HG02642 (cell line): ENCODE measurements around the gene TNS2.
"Not testable (repeated sequence)": the region's sequence is repeated elsewhere in the genome, so short reads cannot be mapped to it uniquely, and the experiment has no call there.

Experiments
- ATAC-seq: cut with Tn5 transposase; IDR thresholded peaks from one replicate; pipeline ENCODE4 v1.9.1; 2021; ENCODE audit warnings: mild to moderate bottlenecking; ENCODE audit not compliant: unreplicated experiment, poor library complexity

The TNS2 gene

GRCh38 chr12:53090554-53090953 lies 40.7 kb downstream of the TNS2 start:
- ATAC-seq = no peak

GRCh38 chr12:53091756-53092155 lies 41.9 kb downstream of the TNS2 start:
- ATAC-seq = no peak

- no peak for ATAC-seq
Measured at GRCh38 chr12:53093777-53094393, 44.0 kb downstream of the TNS2 start.

- no peak for ATAC-seq
Measured at GRCh38 chr12:53094394-53094787, 44.5 kb downstream of the TNS2 start.

DNA sequence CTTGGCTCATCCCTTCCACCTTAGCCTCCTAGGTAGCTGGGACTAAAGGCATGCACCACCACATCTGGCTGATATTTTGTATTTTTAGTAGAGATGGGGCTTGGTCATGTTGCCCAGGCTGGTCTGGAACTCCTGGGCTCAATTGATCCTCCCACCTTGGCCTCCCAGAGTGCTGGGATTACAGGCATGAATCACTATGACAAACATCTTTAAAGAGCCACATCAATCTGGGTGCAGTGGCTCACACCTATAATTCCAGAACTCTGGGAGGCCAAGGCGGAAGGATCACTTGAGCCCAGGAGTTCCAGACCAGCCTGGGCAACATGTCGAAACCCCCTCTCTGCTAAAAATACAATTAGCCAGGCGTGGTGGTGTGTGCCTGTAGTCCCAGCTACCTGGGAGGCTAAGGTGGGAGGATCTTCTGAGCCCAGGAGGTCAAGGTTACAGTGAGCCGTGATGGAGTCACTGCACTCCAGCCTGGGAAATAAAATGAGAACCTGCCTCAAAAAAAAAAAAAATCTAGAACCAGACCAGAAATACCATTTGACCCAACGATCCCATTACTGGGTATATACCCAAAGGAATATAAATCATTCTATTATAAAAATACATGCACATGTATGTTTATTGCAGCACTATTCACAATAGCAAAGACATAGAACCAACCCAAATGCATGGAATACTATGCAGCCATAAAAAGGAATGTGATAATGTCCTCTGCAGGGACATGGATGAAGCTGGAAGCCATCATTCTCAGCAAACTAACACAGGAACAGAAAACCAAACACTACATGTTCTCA lies 45.1 kb downstream of the TNS2 start:
- ATAC-seq = not testable (repeated sequence)

- ATAC-seq = not testable (repeated sequence)
Measured at GRCh38 chr12:53095596-53095895, 45.7 kb downstream of the TNS2 start.

DNA sequence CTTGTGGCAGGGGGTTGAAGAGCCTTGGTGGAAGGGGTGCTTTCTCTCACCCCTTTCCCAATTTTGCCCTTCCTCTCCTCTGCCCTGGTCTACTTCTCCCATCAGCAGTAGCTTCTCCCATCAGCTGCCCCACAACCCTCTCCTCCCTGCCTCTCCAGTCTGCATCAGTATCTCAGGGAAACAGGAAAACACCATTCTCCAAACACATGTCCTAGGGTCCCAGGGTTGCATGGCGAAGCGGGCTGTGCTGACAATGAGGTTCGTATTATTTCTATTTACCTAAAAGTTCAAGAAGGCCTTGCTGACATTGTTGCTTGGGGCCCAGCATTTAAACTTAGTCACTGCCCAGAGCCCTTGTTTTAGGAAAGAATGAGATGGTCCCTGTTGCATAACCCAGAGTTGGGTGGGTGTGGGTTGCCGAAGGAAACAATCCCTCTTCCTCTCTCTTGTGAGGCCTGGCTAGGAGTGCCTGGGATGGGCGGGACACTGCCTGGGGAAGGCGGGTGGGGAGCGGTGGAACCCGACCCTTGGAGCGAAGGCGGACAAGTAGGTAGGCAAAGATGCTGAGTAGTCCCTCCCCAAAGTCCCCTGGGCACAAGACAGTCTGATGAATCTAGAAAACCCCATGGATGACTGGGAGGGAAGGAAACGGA lies 46.4 kb downstream of the TNS2 start:
- ATAC-seq = no peak

DNA sequence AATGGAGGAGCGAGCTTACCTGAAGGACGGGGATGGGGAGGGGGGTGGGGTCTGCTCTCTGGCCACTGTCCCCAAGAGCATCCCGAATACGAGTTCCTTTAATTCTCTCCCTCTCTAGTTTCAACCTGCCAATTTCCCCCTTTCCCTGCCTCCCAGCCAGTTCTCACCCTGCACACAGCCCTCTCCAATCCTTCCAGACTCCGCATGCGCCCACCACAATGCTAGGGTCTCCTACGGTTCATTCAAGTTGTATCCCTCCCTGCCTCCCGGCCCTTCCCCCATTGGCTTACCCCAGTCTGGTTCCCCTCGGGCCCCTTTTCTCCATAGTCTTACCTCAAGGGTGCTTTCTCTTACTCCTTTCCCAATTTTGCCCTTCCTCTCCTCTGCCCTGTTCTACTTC lies 46.9 kb downstream of the TNS2 start:
- ATAC-seq = no peak

DNA sequence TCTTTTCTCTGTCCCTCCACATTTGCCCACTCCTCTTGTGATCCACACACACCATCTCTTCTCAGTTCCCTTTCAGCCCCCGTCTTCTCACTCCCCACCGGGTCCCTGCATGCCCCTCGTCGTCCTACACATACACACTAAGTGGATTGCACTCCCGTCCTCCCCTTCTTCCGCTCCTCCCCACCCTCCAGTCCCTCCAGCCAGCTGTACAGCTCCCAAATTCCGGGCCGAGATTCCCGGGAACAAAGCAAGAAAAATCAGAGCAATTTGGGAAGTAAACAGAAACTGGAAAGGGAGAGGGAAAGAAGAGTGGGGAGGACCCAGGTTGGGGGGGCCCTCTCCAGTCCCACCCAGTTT lies 47.3 kb downstream of the TNS2 start:
- no peak for ATAC-seq

DNA sequence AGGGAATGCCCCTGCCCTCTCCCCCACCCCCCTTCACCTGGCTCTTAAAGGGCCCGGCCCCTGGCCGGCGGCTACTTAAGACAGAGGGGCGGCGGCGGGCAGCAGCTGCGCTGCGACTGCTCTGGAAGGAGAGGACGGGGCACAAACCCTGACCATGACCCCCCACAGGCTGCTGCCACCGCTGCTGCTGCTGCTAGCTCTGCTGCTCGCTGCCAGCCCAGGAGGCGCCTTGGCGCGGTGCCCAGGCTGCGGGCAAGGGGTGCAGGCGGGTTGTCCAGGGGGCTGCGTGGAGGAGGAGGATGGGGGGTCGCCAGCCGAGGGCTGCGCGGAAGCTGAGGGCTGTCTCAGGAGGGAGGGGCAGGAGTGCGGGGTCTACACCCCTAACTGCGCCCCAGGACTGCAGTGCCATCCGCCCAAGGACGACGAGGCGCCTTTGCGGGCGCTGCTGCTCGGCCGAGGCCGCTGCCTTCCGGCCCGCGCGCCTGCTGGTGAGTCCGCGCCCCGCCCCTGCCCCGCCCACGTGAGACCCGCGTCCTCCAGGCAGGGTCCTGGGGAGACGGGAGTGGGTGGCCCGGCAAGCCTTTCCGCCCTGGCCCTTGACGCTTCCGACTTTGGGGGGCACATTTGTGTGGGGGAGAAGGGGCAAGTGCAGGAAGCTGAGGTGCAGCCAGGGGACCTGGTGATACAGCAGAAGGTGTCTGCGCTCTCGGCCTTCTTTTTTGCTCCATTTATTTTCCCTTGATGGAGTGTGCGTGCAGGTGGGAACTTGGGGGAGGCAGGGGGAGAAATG lies 47.9 kb downstream of the TNS2 start, which contains the start of gene IGFBP6:
Gene IGFBP6, plus strand, starts transcription at position 104 of the 790 bp plus-strand sequence. Its CDS starts 51 bp downstream, at position 155.
- peak; percentile 52 for ATAC-seq

GRCh38 chr12:53098354-53098981 lies 48.6 kb downstream of the TNS2 start:
- no peak for ATAC-seq

- ATAC-seq = peak; percentile 35
Measured at GRCh38 chr12:53099071-53099882, 49.4 kb downstream of the TNS2 start.

GRCh38 chr12:53100466-53101151 lies 50.7 kb downstream of the TNS2 start:
- ATAC-seq = no peak

DNA sequence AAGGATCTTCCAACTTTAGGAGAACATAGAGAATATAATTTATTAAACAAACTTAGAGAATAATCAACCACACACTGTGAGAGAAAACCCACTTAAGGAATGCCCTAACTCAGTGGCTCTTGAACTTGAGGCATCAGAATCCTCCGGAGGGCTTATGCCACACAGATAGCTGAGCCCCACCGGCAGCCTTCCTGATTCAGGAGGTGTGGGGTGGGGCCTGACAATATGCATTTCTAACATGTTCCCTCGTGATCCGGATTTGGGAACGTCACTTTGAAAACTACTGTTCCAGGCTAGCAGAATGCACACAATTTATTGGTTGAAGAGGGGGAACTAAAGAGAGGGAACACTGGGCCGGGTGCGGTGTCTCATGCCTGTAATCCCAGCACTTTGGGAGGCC lies 51.4 kb downstream of the TNS2 start:
- no peak for ATAC-seq

DNA sequence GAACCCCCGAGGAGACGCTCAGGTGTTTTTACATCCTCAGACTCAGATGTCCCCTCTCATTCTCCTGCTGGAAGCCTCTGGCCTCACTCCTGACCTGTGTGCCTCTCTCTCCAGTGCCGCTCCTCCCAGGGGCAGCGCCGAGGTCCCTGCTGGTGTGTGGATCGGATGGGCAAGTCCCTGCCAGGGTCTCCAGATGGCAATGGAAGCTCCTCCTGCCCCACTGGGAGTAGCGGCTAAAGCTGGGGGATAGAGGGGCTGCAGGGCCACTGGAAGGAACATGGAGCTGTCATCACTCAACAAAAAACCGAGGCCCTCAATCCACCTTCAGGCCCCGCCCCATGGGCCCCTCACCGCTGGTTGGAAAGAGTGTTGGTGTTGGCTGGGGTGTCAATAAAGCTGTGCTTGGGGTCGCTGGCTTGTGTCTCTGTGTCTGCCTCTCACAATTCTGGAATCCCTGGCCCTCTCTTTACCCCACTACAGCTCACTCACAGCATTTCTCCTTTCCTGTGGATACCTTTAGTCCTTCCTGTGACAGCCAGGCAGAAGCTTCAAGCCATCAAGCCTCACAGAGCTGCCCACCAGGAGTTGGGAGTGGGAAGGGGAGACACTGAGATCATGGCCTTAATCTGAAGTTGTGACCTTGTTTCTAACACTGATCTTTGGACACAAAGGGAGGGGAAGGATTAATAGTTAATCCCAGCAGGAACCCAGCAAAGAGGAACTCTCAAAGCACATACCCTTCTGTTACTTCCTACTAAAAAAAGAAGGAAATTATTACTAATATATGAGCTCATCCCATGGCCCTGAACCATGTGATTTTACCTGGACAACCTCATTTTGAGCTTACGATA lies 52.3 kb downstream of the TNS2 start:
- no peak for ATAC-seq

GRCh38 chr12:53102883-53103807 lies 53.3 kb downstream of the TNS2 start, which contains the start of gene SOAT2:
TSS of gene SOAT2 (plus strand) at chr12:53103486. CDS start at chr12:53103578, 92 bp downstream.
- ATAC-seq = no peak

- no peak for ATAC-seq
Measured at GRCh38 chr12:53103860-53104305, 54.0 kb downstream of the TNS2 start.
